Fibroblast of mammary gland (primary cell): ENCODE measurements around the gene SLC35E1.

Source experiments
- DNase-seq: peaks from one replicate; pipeline ENCODE4 v3.0.0-alpha.2; 2010; ENCODE audit warnings: low read depth
- H3K4me3 ChIP-seq: 2 replicates; pipeline ENCODE4 v1.5.1; 2011; ENCODE audit warnings: low read depth, mild to moderate bottlenecking, low read length, moderate library complexity; ENCODE audit not compliant: control insufficient read depth
- CTCF ChIP-seq: conservative IDR thresholded peaks from 2 replicates; pipeline ENCODE4 v1.5.1; 2011; ENCODE audit warnings: low read depth, low read length, inconsistent platforms; ENCODE audit not compliant: control insufficient read depth, insufficient read depth

Gene SLC35E1

DNA sequence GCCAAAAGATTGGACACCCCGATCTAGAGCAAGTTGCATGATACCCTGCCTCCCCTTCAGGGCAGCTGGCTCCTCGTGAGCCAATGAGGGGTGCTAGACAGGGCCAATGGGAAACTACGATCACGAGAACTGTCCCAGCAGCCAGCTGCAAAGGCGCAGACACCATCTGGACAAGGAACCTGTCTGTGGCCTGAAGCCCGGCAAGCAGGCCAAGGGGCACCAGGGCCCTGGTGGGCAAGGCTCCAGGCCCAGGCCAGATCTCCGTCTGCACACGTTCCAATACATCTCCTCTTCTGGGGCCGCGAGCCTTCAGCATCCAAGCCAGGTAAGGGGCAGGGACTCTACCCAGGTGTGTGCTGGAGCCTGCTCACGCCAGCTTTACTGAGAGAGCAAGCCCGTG, 35.6 kb upstream of the SLC35E1 start:
- TF ChIP-seq CTCF, result no peak
- DNase-seq, result no peak
- no peak overlapping the region for H3K4me3 ChIP-seq

DNA sequence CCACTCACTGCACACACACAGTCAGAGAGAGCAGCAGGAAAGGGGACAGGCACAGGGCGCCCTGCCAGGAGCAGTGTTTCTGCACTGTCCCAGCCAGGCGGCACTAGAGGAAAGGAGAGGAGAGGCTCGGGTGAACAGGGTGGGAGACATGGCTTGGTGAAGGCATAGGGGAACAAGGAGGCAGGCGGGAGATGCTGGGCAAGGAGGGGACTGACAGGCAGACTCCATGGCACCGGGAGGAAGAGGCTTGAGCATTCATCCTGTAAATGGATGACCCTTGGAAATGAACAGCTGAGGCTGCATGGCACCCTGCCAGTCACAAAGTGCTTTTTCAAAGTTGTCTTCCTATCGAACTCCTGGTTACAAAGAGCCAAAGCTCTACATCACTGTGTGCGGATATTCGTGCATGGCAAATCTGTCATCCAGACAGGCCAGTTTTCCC, 33.4 kb upstream of the SLC35E1 start:
- H3K4me3 ChIP-seq, result no peak overlapping the region
- TF ChIP-seq CTCF, result no peak
- DNase-seq, result no peak

GRCh38 chr19:16605115-16605514, 32.9 kb upstream of the SLC35E1 start:
- no peak overlapping the region for H3K4me3 ChIP-seq
- TF ChIP-seq CTCF, result no peak
- no peak for DNase-seq

- H3K4me3 ChIP-seq, result no peak overlapping the region
- no peak for TF ChIP-seq CTCF
- no peak for DNase-seq
These were observed 32.4 kb upstream of the SLC35E1 start for GRCh38 chr19:16604615-16605014.

- TF ChIP-seq CTCF, result no peak
- no peak for DNase-seq
- no peak overlapping the region for H3K4me3 ChIP-seq
These were observed 30.9 kb upstream of the SLC35E1 start for GRCh38 chr19:16603090-16603489.

DNA sequence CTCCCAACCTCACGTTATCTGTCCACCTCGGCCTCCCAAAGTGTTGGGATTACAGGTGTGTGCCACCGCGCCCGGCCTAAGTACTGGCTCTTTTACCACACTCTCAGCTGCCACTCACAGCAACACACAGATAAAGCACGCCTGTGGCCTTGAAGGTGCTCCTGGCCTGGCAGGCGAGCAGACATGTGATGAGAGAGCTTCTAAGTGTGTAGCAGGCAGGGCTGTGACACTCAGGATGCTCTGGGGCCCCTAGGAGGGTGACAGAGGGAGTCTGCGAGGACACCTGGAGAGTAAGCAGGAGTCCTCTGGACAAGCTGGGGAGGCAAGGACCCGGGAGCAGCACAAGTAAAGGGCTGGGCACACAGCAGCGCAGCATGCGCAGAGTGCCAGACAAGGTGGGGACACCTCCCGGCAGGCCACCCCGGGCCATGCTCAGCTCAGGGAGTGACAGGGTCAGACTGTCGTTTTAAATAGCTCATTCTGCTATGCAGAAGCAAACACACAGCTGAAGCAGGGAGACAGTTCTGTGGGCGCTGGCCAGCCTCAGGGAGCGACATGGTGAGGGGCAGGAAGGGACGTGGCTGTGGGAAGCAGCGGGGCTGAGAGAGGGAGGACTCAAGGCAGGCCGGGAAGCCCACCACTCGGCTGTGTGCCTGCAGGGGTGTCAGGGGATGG, 29.3 kb upstream of the SLC35E1 start:
- no peak for TF ChIP-seq CTCF
- no peak for DNase-seq
- no peak overlapping the region for H3K4me3 ChIP-seq

DNA sequence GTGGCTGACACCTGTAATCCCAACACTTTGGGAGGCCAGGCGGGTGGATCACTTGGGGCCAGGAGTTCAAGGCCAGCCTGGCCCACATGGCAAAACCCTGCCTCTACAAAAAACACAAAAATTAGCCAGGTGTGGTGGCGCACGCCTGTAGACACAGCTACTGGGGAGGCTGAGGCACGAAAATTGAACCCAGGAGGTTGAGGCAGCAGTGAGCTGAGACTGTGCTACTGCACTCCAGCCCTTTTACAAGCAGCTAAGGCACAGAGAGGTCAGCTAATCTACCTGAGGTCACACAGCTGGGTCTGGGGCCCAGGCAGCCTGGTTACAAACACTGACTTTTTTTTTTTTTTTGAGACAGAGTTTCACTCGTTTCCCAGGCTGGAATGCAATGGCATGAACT, 28.6 kb upstream of the SLC35E1 start:
- TF ChIP-seq CTCF, result no peak
- H3K4me3 ChIP-seq, result no peak overlapping the region
- no peak for DNase-seq
